ACC112 (cell line): Measurements from ENCODE around the gene CMTM4.
"Not testable (repeated sequence)": the region's sequence is repeated elsewhere in the genome, so short reads cannot be mapped to it uniquely, and the experiment has no call there.

Experiments
- H2AFZ ChIP-seq: fragments of 200-600 bp; sonication (generic); one replicate; pipeline ENCODE4 v1.6.0; 2017; ENCODE audit warnings: antibody characterized with exemption, low read length; ENCODE audit not compliant: unreplicated experiment
- H3K27ac ChIP-seq: fragments of 200-600 bp; sonication (generic); 2 replicates; pipeline ENCODE4 v1.5.1; 2014; ENCODE audit warnings: low read depth, mild to moderate bottlenecking, antibody characterized with exemption, low read length, moderate library complexity
- H3K27me3 ChIP-seq: fragments of 200-600 bp; sonication (generic); 2 replicates; pipeline ENCODE4 v1.6.1; 2014; ENCODE audit warnings: mild to moderate bottlenecking, antibody characterized with exemption, low read length, moderate library complexity, mixed read lengths; ENCODE audit not compliant: insufficient read depth
- H3K36me3 ChIP-seq: fragments of 200-600 bp; sonication (generic); 2 replicates; pipeline ENCODE4 v1.6.1; 2016; ENCODE audit warnings: mild to moderate bottlenecking, antibody characterized with exemption, low read length, moderate library complexity, mixed read lengths; ENCODE audit not compliant: insufficient read depth
- H3K4me1 ChIP-seq: fragments of 200-600 bp; sonication (generic); one replicate; pipeline ENCODE4 v1.6.1; 2016; ENCODE audit warnings: low read length, mixed read lengths; ENCODE audit not compliant: insufficient read depth, unreplicated experiment, control insufficient read depth
- H3K4me3 ChIP-seq: fragments of 200-600 bp; sonication (generic); 2 replicates; pipeline ENCODE4 v1.5.1; 2014; ENCODE audit warnings: mild to moderate bottlenecking, low read depth, low read length
- H3K79me2 ChIP-seq: fragments of 200-600 bp; sonication (generic); one replicate; pipeline ENCODE4 v1.6.0; 2016; ENCODE audit warnings: low read length; ENCODE audit not compliant: control insufficient read depth, unreplicated experiment, insufficient read depth

Gene CMTM4

GRCh38 chr16:66690106-66690847 is 6.3 kb downstream of the CMTM4 start:
- no peak overlapping the region for H3K4me3 ChIP-seq
- H2AFZ ChIP-seq, result no peak overlapping the region
- H3K27me3 ChIP-seq, result no peaks in the 10 kb centered on the region
- no peak overlapping the region for H3K27ac ChIP-seq
- no peaks in the 10 kb centered on the region for H3K36me3 ChIP-seq
- H3K4me1 ChIP-seq, result peaks cover 3% of the 10 kb centered on the region
- H3K79me2 ChIP-seq, result peaks cover 5% of the 10 kb centered on the region

GRCh38 chr16:66689282-66689681 is 7.3 kb downstream of the CMTM4 start:
- H3K79me2 ChIP-seq, result peaks cover 5% of the 10 kb centered on the region
- no peaks in the 10 kb centered on the region for H3K27me3 ChIP-seq
- H3K36me3 ChIP-seq, result no peaks in the 10 kb centered on the region
- H3K27ac ChIP-seq, result no peak overlapping the region
- no peak overlapping the region for H2AFZ ChIP-seq
- no peak overlapping the region for H3K4me3 ChIP-seq
- no peaks in the 10 kb centered on the region for H3K4me1 ChIP-seq

GRCh38 chr16:66687906-66688625 is 8.5 kb downstream of the CMTM4 start:
- Histone ChIP-seq H2AFZ (no peak overlapping the region), H3K36me3 (no peaks in the 10 kb centered on the region), H3K4me1 (no peaks in the 10 kb centered on the region), H3K27me3 (no peaks in the 10 kb centered on the region), H3K79me2 (peaks cover 7% of the 10 kb centered on the region), H3K27ac (no peak overlapping the region), H3K4me3 (no peak overlapping the region)

GRCh38 chr16:66685501-66686115 is 10.9 kb downstream of the CMTM4 start:
- not testable (repeated sequence) for H3K4me1 ChIP-seq, H3K4me3 ChIP-seq, H3K79me2 ChIP-seq

GRCh38 chr16:66682271-66682670 is 14.3 kb downstream of the CMTM4 start:
- no peak overlapping the region for H2AFZ ChIP-seq
- peaks cover 2% of the 10 kb centered on the region for H3K79me2 ChIP-seq
- no peaks in the 10 kb centered on the region for H3K27me3 ChIP-seq
- H3K27ac ChIP-seq, result 0 out of 2 replicates have a peak overlapping the region, but pooled peaks have one; percentile 25
- H3K36me3 ChIP-seq, result no peaks in the 10 kb centered on the region
- peaks cover 8% of the 10 kb centered on the region for H3K4me1 ChIP-seq
- no peak overlapping the region for H3K4me3 ChIP-seq

More at GRCh38 chr16:66685501-66686115, 10.9 kb downstream of the CMTM4 start:
- not testable (repeated sequence) for H2AFZ ChIP-seq, H3K27me3 ChIP-seq, H3K36me3 ChIP-seq, H3K27ac ChIP-seq

- H3K27ac ChIP-seq, result no peak overlapping the region
- H3K4me3 ChIP-seq, result no peak overlapping the region
- H2AFZ ChIP-seq, result no peak overlapping the region
- H3K36me3 ChIP-seq, result no peaks in the 10 kb centered on the region
- no peaks in the 10 kb centered on the region for H3K27me3 ChIP-seq
- H3K79me2 ChIP-seq, result peaks cover 2% of the 10 kb centered on the region
- H3K4me1 ChIP-seq, result peaks cover 8% of the 10 kb centered on the region
These were observed 14.9 kb downstream of the CMTM4 start for GRCh38 chr16:66681676-66682075.

- H3K27ac ChIP-seq, result no peak overlapping the region
These were observed 18.2 kb downstream of the CMTM4 start for GRCh38 chr16:66678337-66678736.

GRCh38 chr16:66677836-66678235 is 18.7 kb downstream of the CMTM4 start:
- Histone ChIP-seq H2AFZ (no peak overlapping the region), H3K4me1 (peaks cover 8% of the 10 kb centered on the region), H3K27me3 (no peaks in the 10 kb centered on the region), H3K4me3 (no peak overlapping the region), H3K27ac (no peak overlapping the region), H3K79me2 (no peaks in the 10 kb centered on the region), H3K36me3 (no peaks in the 10 kb centered on the region)

More at GRCh38 chr16:66678337-66678736, 18.2 kb downstream of the CMTM4 start:
- Histone ChIP-seq H3K27me3 (no peaks in the 10 kb centered on the region), H3K4me1 (peaks cover 8% of the 10 kb centered on the region), H2AFZ (no peak overlapping the region), H3K79me2 (peaks cover under 1% of the 10 kb centered on the region), H3K36me3 (no peaks in the 10 kb centered on the region), H3K4me3 (no peak overlapping the region)

- H3K4me1 ChIP-seq, result peaks cover 1% of the 10 kb centered on the region
- no peaks in the 10 kb centered on the region for H3K36me3 ChIP-seq
- H3K4me3 ChIP-seq, result no peak overlapping the region
- no peak overlapping the region for H2AFZ ChIP-seq
- no peaks in the 10 kb centered on the region for H3K79me2 ChIP-seq
- no peak overlapping the region for H3K27ac ChIP-seq
- H3K27me3 ChIP-seq, result no peaks in the 10 kb centered on the region
These were observed 19.4 kb downstream of the CMTM4 start for GRCh38 chr16:66677179-66677578.

- Histone ChIP-seq H3K4me1 (no peaks in the 10 kb centered on the region), H3K4me3 (no peak overlapping the region), H3K27ac (no peak overlapping the region), H3K79me2 (no peaks in the 10 kb centered on the region), H3K36me3 (no peaks in the 10 kb centered on the region), H2AFZ (no peak overlapping the region), H3K27me3 (no peaks in the 10 kb centered on the region)
These were observed 19.9 kb downstream of the CMTM4 start for GRCh38 chr16:66676599-66676998.
